H1 (cell line): ENCODE data around the gene SBNO1. TPM values are rescaled to one million over a fixed set of nuclear protein-coding genes. Genes with fewer than 3 reads are reported as not detected.

ENCODE experiments used
- TAF1 ChIP-seq: IDR thresholded peaks from 2 replicates; pipeline ENCODE4 v1.6.1; 2011; ENCODE audit warnings: mild to moderate bottlenecking, low read depth, low read length
- polyA plus RNA-seq, 7 experiments: library from polyadenylated mRNA; depleted of rRNA in 3 of 7; stranded (reverse) in 5 of 7; unstranded in 2 of 7; fragments of >200 nt in 5 of 7; fragments of 200-250 nt in 2 of 7; gene quantifications; 1 replicate in 5 of 7; 2 replicates in 1 of 7; 4 replicates in 1 of 7; pipeline versions ENCODE4 v1.2.1 to v1.2.3, GENCODE V29; 2011 to 2013; ENCODE audit warnings: missing spikeins in 2 of 7, mixed read lengths in 2 of 7
- total RNA-seq: library from RNA; stranded (reverse); fragmentation: NEBNext Ultra II Directional; extraction: Animal tissue kit (Norgen Biotek cat#: 25700); gene quantifications from 2 replicates; pipeline ENCODE4 v1.2.1, GENCODE V29; 2021

The SBNO1 gene
- total and polyA plus RNA-seq, 2 of the 8 experiments (the other 6 are each of a cell fraction or from before 2014, with no cell fraction given), result 6.7 to 57.7 TPM

- TF ChIP-seq TAF1, result peak; percentile 42; the same call in 1 of the 2 replicates
- TF ChIP-seq, all 59 proteins: peak for 3
These were observed 711 bp downstream of the SBNO1 start (continued) for GRCh38 chr12:123363740-123364531.
